SK-N-SH (cell line): ENCODE data around the gene TMEM196.

Source experiments
- CTCF ChIP-seq: fragments of 200-600 bp; sonication (generic); IDR thresholded peaks from 2 replicates; pipeline ENCODE4 v1.6.1; 2017; ENCODE audit warnings: antibody characterized with exemption, mild to moderate bottlenecking, moderate library complexity
- EP300 ChIP-seq, 2 experiments: IDR thresholded peaks; 2 replicates each; pipeline versions ENCODE4 v1.4.0 to v1.6.1; 2012; ENCODE audit warnings: borderline replicate concordance in 1 of 2, low read depth in 1 of 2, low read length in 1 of 2
- FOXM1 ChIP-seq: IDR thresholded peaks from 2 replicates; pipeline ENCODE4 v1.4.0; 2012; ENCODE audit warnings: low read depth, mild to moderate bottlenecking
- GABPA ChIP-seq: IDR thresholded peaks from 2 replicates; pipeline ENCODE4 v1.4.0; 2012; ENCODE audit warnings: low read depth, mild to moderate bottlenecking
- MEF2A ChIP-seq: IDR thresholded peaks from 2 replicates; pipeline ENCODE4 v1.4.0; 2012; ENCODE audit warnings: low read depth, borderline replicate concordance
- MXI1 ChIP-seq: IDR thresholded peaks from 2 replicates; pipeline ENCODE4 v1.6.1; 2012; ENCODE audit warnings: mild to moderate bottlenecking, low read depth, low read length, improper control_type of control experiment
- NFIC ChIP-seq: IDR thresholded peaks from 2 replicates; pipeline ENCODE4 v1.4.0; 2012; ENCODE audit warnings: borderline replicate concordance
- POLR2AphosphoS5 ChIP-seq: IDR thresholded peaks from 2 replicates; pipeline ENCODE4 v1.6.1; 2012; ENCODE audit warnings: low read depth, low read length
- RCOR1 ChIP-seq: fragments of 150-350 bp; IDR thresholded peaks from 2 replicates; pipeline ENCODE4 v1.6.1; 2017; ENCODE audit warnings: antibody characterized with exemption, low read length
- SMC3 ChIP-seq: IDR thresholded peaks from 2 replicates; pipeline ENCODE4 v1.6.1; 2012; ENCODE audit warnings: low read depth, low read length, improper control_type of control experiment
- TEAD4 ChIP-seq: IDR thresholded peaks from 2 replicates; pipeline ENCODE4 v1.4.0; 2012; ENCODE audit warnings: mild to moderate bottlenecking, borderline replicate concordance; ENCODE audit not compliant: insufficient read depth
- TF ChIP-seq, protein P1 (sequence below): IDR thresholded peaks from 2 replicates; pipeline ENCODE4 v1.4.0; 2012; ENCODE audit warnings: low read depth

GRCh38 chr7:19713676-19714075, 59.7 kb downstream of the TMEM196 start:
- TF ChIP-seq TEAD4 = no peak
- TF ChIP-seq MEF2A = no peak
- TF ChIP-seq NFIC = no peak
- no peak for TF ChIP-seq MXI1
- no peak for TF ChIP-seq FOXM1
- TF ChIP-seq CTCF = peak; percentile 86
- peak; percentile 70 for TF ChIP-seq SMC3
- TF ChIP-seq, protein P1, sequence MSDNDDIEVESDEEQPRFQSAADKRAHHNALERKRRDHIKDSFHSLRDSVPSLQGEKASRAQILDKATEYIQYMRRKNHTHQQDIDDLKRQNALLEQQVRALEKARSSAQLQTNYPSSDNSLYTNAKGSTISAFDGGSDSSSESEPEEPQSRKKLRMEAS = no peak
- TF ChIP-seq GABPA = no peak
- no peak for TF ChIP-seq RCOR1
- TF ChIP-seq POLR2AphosphoS5 = no peak
- TF ChIP-seq EP300 (IDR thresholded peaks at IDR 0.05; ENCODE audit: borderline replicate concordance in 1 of 2, low read depth in 1 of 2, low read length in 1 of 2) = no peak
